ENCODE results near the gene CIART.
A peak's percentile ranks its signal among the peaks of the same experiment; 100 is the strongest.

DNA sequence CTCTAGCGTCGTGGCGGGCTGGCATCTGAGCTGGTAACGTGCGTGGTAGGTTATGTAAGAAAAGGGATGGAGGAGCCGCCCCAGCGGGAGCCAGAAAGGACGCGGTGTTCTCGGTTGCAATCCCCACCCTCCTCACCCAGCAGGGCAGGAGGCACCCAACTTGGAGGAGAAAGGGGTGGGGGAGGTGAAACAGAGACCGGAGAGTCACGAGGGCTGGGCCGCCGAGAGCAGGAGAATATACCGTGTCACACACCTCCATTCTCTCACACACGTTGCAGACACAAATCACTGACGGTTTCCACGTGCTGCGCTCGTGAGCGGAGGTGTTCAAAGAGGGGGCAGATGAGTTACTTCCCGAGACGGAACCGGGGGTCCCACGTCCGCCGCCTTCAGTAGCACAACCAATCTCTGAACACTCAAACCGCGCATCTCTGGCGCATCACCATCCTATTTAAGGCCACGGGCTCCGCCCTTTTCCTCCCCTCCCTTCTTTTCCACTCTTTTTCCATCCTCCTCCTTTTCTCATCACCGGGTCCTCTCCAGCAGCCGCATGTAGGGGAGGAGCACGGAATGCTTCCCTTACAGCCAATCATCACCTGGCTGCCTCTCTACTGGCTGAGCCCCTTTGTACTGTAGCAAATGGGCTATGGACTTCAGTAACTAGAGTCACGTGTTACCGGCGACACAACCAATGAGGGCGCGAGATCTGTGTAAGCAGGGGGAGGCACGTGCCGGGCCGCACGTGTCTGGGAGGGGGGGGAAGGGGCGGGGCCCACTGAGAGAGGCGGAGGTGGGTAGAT, at the start of gene CIART:
- TF ChIP-seq, protein P1, sequence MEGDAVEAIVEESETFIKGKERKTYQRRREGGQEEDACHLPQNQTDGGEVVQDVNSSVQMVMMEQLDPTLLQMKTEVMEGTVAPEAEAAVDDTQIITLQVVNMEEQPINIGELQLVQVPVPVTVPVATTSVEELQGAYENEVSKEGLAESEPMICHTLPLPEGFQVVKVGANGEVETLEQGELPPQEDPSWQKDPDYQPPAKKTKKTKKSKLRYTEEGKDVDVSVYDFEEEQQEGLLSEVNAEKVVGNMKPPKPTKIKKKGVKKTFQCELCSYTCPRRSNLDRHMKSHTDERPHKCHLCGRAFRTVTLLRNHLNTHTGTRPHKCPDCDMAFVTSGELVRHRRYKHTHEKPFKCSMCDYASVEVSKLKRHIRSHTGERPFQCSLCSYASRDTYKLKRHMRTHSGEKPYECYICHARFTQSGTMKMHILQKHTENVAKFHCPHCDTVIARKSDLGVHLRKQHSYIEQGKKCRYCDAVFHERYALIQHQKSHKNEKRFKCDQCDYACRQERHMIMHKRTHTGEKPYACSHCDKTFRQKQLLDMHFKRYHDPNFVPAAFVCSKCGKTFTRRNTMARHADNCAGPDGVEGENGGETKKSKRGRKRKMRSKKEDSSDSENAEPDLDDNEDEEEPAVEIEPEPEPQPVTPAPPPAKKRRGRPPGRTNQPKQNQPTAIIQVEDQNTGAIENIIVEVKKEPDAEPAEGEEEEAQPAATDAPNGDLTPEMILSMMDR (IDR thresholded peaks at IDR 0.05): no peak
- TF ChIP-seq EP300 (IDR thresholded peaks at IDR 0.05) (peak; percentile 81), POLR2AphosphoS5 (IDR thresholded peaks at IDR 0.05) (peak; percentile 88 to 90), POLR2A (IDR thresholded peaks at IDR 0.05; ENCODE audit: low read depth) (peak; percentile 2)
